ENCODE results near the gene HEY2. TPM values are rescaled to one million over a fixed set of nuclear protein-coding genes. Genes with fewer than 3 reads are reported as not detected.
A peak's percentile ranks its signal among the peaks of the same experiment; 100 is the strongest.

The HEY2 gene
- total RNA-seq, 1 donor from 2014 or later = 22.7 TPM

DNA sequence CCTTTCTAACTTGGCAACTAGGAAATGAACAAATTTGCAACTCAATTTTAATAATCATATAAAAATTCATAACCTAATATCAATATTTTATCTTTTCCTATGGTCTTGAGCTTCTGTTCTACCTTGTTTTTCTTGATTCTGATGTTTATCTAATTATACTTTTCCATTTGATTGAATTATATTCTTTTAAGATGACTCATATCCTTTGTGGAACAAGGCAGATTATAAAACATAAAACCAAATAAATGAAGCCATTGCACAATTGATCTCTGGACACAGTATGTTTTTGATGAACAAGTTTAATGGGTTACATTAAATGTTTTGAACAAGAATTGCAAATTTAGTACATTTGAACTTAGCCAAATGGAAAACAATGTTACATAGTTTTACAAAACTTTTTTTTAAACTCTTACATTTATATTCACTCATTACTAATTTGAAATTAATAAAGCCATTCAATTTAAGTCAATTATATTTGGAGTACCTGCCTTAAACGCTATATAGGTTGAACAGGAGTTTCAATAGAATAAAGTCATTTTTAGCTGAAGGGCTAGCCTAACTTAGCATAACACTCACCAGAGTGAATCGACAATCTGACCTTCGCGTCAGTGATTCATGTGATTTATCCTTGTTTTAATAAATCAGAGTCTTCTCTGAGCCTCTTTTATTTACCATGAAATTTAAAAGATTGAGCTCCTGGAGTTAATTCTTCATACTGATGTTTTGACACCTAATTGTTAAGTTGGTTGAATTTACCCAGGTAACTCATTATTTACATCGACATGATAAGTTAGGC, 45.1 kb downstream of the HEY2 start:
- Mint-ChIP-seq H3K4me3 (ENCODE audit: unreplicated experiment) (peak overlapping the region; percentile 5), H3K9me3 (ENCODE audit: unreplicated experiment) (no peaks in the 10 kb centered on the region), H3K36me3 (ENCODE audit: unreplicated experiment) (peaks cover 7% of the 10 kb centered on the region), H3K4me1 (ENCODE audit: unreplicated experiment) (peaks cover 57% of the 10 kb centered on the region), H3K27me3 (ENCODE audit: unreplicated experiment) (no peaks in the 10 kb centered on the region), H3K27ac (ENCODE audit: unreplicated experiment) (peak overlapping the region; percentile 87)
- DNase-seq (ENCODE audit: extremely low spot score, unreplicated experiment) = no peak
- no peak for TF ChIP-seq CTCF (IDR thresholded peaks at IDR 0.05)

GRCh38 chr6:125795301-125795700, 45.9 kb downstream of the HEY2 start:
- H3K4me3 Mint-ChIP-seq (ENCODE audit: unreplicated experiment) = no peak overlapping the region
- peaks cover 54% of the 10 kb centered on the region for H3K4me1 Mint-ChIP-seq (ENCODE audit: unreplicated experiment)

GRCh38 chr6:125797120-125797885, 47.9 kb downstream of the HEY2 start:
- H3K4me3 Mint-ChIP-seq (ENCODE audit: unreplicated experiment) = no peak overlapping the region
- DNase-seq (ENCODE audit: extremely low spot score, unreplicated experiment) = no peak
- peaks cover 49% of the 10 kb centered on the region for H3K4me1 Mint-ChIP-seq (ENCODE audit: unreplicated experiment)
- no peaks in the 10 kb centered on the region for H3K27me3 Mint-ChIP-seq (ENCODE audit: unreplicated experiment)
- H3K36me3 Mint-ChIP-seq (ENCODE audit: unreplicated experiment) = peaks cover 17% of the 10 kb centered on the region
- no peaks in the 10 kb centered on the region for H3K9me3 Mint-ChIP-seq (ENCODE audit: unreplicated experiment)
- TF ChIP-seq CTCF (IDR thresholded peaks at IDR 0.05) = no peak
- H3K27ac Mint-ChIP-seq (ENCODE audit: unreplicated experiment) = no peak overlapping the region

More at GRCh38 chr6:125795301-125795700, 45.9 kb downstream of the HEY2 start:
- H3K36me3 Mint-ChIP-seq (ENCODE audit: unreplicated experiment) = peaks cover 7% of the 10 kb centered on the region
- peak overlapping the region; percentile 42 for H3K27ac Mint-ChIP-seq (ENCODE audit: unreplicated experiment)
- no peak for DNase-seq (ENCODE audit: extremely low spot score, unreplicated experiment)
- no peaks in the 10 kb centered on the region for H3K27me3 Mint-ChIP-seq (ENCODE audit: unreplicated experiment)
- no peaks in the 10 kb centered on the region for H3K9me3 Mint-ChIP-seq (ENCODE audit: unreplicated experiment)
- TF ChIP-seq CTCF (IDR thresholded peaks at IDR 0.05) = no peak

- peaks cover 18% of the 10 kb centered on the region for H3K36me3 Mint-ChIP-seq (ENCODE audit: unreplicated experiment)
- no peak for DNase-seq (ENCODE audit: extremely low spot score, unreplicated experiment)
- no peak overlapping the region for H3K27ac Mint-ChIP-seq (ENCODE audit: unreplicated experiment)
- H3K4me3 Mint-ChIP-seq (ENCODE audit: unreplicated experiment) = no peak overlapping the region
- H3K27me3 Mint-ChIP-seq (ENCODE audit: unreplicated experiment) = no peaks in the 10 kb centered on the region
- H3K4me1 Mint-ChIP-seq (ENCODE audit: unreplicated experiment) = peaks cover 49% of the 10 kb centered on the region
- H3K9me3 Mint-ChIP-seq (ENCODE audit: unreplicated experiment) = no peaks in the 10 kb centered on the region
- no peak for TF ChIP-seq CTCF (IDR thresholded peaks at IDR 0.05)
Measured at GRCh38 chr6:125797886-125798444, 48.5 kb downstream of the HEY2 start.

Data from osteocyte (in vitro differentiated cells).